Skeletal muscle tissue (tissue), 4 donors: ENCODE results near the gene CDK12. TPM values are rescaled to one million over a fixed set of nuclear protein-coding genes. Genes with fewer than 3 reads are reported as not detected.
A peak's percentile ranks its signal among the peaks of the same experiment; 100 is the strongest.

Experiments
- H3K27ac ChIP-seq: one replicate; pipeline ENCODE4 v1.7.0; 2013; ENCODE audit warnings: mild to moderate bottlenecking, low read depth, low read length, inconsistent platforms
- H3K27me3 ChIP-seq, 3 donors: one replicate each; pipeline ENCODE4 v1.7.0; 2013; ENCODE audit warnings: low read length in 3 of 3; ENCODE audit not compliant: control insufficient read depth in 3 of 3, insufficient read depth in 3 of 3
- H3K36me3 ChIP-seq, 3 donors: one replicate each; pipeline ENCODE4 v1.7.0; 2013; ENCODE audit warnings: low read length in 3 of 3; ENCODE audit not compliant: control insufficient read depth in 3 of 3, insufficient read depth in 3 of 3
- H3K4me1 ChIP-seq, 3 donors: one replicate each; pipeline ENCODE4 v1.7.0; 2013; ENCODE audit warnings: low read length in 3 of 3, mild to moderate bottlenecking in 3 of 3; ENCODE audit not compliant: control insufficient read depth in 3 of 3, insufficient read depth in 3 of 3
- H3K4me3 ChIP-seq, 3 donors: one replicate each; pipeline ENCODE4 v1.7.0; 2013; ENCODE audit warnings: low read length in 3 of 3
- H3K9ac ChIP-seq, 3 donors: one replicate each; pipeline ENCODE4 v1.7.0; 2013; ENCODE audit warnings: low read length in 3 of 3, mild to moderate bottlenecking in 3 of 3, moderate library complexity in 2 of 3, low read depth in 1 of 3
- H3K9me3 ChIP-seq, 3 donors: one replicate each; pipeline ENCODE4 v1.7.0; 2013; ENCODE audit warnings: low read length in 3 of 3; ENCODE audit not compliant: control insufficient read depth in 3 of 3
- total RNA-seq: library from RNA; depleted of rRNA; stranded (reverse); fragments of >200 nt; gene quantifications from one replicate; pipeline ENCODE4 v1.2.3, GENCODE V29; 2014
- donor health status: Osteomylitis.

The CDK12 gene
- total RNA-seq, 1 donor from 2014 or later, result 29.2 TPM

- Histone ChIP-seq H3K4me1 (peaks cover 4 to 10% (median 10%) of the 10 kb centered on the region in 3 donors), H3K27me3 (no peaks in the 10 kb centered on the region), H3K4me3 (peak overlapping the region; percentile 69 to 77 (median 72)), H3K27ac (peak overlapping the region; percentile 51), H3K9ac (peak overlapping the region; percentile 67 to 76 (median 76)), H3K36me3 (peaks cover 7 to 11% (median 10%) of the 10 kb centered on the region in 3 donors), H3K9me3 (peaks cover 0 to 2% (median 0%) of the 10 kb centered on the region in 3 donors)
Observed at GRCh38 chr17:39573447-39574298, 112.4 kb downstream of the CDK12 start.

DNA sequence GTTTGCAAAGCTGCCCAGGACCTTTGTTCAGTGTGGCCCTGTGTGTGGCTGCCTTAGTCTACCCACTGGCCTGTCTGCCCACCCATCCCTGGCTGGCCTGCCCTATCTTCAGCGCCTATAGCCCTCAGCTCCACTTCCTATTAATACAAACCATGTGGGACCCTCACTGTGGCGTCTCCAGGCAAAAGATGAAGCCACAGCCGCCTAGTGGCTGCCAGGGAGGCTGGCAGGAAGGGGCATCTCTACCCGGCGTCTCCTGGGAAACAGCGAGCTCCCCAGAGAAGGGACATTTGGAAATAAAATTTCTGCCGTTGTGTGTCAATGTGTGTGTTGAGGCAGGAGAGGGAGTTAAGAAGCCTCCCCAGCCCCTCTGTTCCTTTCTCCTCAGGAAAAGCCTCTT lies 114.9 kb downstream of the CDK12 start:
- Histone ChIP-seq H3K27ac (no peak overlapping the region), H3K9ac (no peak overlapping the region), H3K4me3 (no peak overlapping the region), H3K27me3 (no peaks in the 10 kb centered on the region), H3K36me3 (peaks cover 0 to 4% (median under 1%) of the 10 kb centered on the region in 3 donors), H3K9me3 (peaks cover 0 to under 1% (median 0%) of the 10 kb centered on the region in 3 donors), H3K4me1 (peaks cover 0 to 10% (median 8%) of the 10 kb centered on the region in 3 donors)

DNA sequence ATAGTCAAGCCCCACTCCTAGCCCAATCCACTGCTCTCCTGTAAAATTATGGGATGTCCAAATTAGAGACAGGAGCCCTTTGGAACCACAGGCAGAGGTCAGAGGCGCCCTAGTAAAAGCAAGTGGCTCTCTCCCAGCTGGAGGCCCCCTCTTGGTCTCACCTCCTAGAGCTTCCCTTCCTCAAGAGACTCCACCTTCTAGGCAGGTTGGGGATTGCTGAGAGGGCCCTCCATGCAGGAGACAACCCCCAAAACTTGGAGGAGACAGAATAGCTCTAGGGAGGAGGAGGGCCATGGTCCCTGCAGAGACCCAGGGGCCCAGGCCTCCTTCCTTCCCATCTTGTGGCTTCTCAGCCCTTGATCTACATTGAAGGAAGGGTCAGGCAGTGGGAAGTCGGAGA lies 117.0 kb downstream of the CDK12 start:
- Histone ChIP-seq H3K9ac (no peak overlapping the region), H3K27ac (no peak overlapping the region), H3K4me1 (peaks cover 0 to 6% (median 4%) of the 10 kb centered on the region in 3 donors), H3K9me3 (no peaks in the 10 kb centered on the region), H3K36me3 (no peaks in the 10 kb centered on the region), H3K4me3 (no peak overlapping the region), H3K27me3 (peaks cover 0 to 2% (median 0%) of the 10 kb centered on the region in 3 donors)

GRCh38 chr17:39579318-39580081 lies 118.2 kb downstream of the CDK12 start:
- Histone ChIP-seq H3K9me3 (no peaks in the 10 kb centered on the region), H3K27ac (no peak overlapping the region), H3K4me3 (no peak overlapping the region), H3K4me1 (no peaks in the 10 kb centered on the region), H3K27me3 (peaks cover 0 to 2% (median 0%) of the 10 kb centered on the region in 3 donors), H3K36me3 (no peaks in the 10 kb centered on the region), H3K9ac (no peak overlapping the region)

- Histone ChIP-seq H3K27ac (no peak overlapping the region), H3K9ac (no peak overlapping the region), H3K36me3 (no peaks in the 10 kb centered on the region), H3K4me1 (no peaks in the 10 kb centered on the region), H3K27me3 (peaks cover 0 to 2% (median 0%) of the 10 kb centered on the region in 3 donors), H3K4me3 (no peak overlapping the region), H3K9me3 (no peaks in the 10 kb centered on the region)
Observed at GRCh38 chr17:39580082-39580468, 118.8 kb downstream of the CDK12 start.

- Histone ChIP-seq H3K27ac (no peak overlapping the region), H3K4me3 (no peak overlapping the region), H3K9me3 (no peaks in the 10 kb centered on the region), H3K9ac (no peak overlapping the region), H3K27me3 (peaks cover 0 to 2% (median 0%) of the 10 kb centered on the region in 3 donors), H3K4me1 (no peaks in the 10 kb centered on the region), H3K36me3 (no peaks in the 10 kb centered on the region)
Observed at GRCh38 chr17:39581071-39581758, 119.9 kb downstream of the CDK12 start.

DNA sequence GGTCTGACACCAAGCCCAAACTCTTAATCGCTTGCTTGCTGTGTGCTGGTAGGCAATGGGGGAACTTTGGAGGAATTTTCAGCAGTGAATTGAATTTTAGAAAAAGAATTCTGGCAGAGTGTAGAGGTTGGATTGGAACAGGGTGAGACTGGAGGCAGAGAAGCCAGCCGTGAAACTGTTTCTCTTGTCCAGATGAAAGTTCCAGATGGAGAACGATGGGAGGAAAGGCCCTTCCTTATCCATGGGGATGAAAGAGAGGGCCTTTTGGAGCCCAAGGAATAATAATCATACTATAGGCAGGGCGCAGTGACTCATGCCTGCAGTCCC lies 120.4 kb downstream of the CDK12 start:
- Histone ChIP-seq H3K27me3 (peaks cover 0 to 2% (median 0%) of the 10 kb centered on the region in 3 donors), H3K4me3 (no peak overlapping the region), H3K27ac (no peak overlapping the region), H3K36me3 (no peaks in the 10 kb centered on the region), H3K4me1 (no peaks in the 10 kb centered on the region), H3K9ac (no peak overlapping the region), H3K9me3 (no peaks in the 10 kb centered on the region)

GRCh38 chr17:39582658-39583057 lies 121.4 kb downstream of the CDK12 start:
- Histone ChIP-seq H3K4me1 (no peaks in the 10 kb centered on the region), H3K9me3 (no peaks in the 10 kb centered on the region), H3K9ac (no peak overlapping the region), H3K36me3 (no peaks in the 10 kb centered on the region), H3K4me3 (no peak overlapping the region), H3K27me3 (peaks cover 0 to 2% (median 0%) of the 10 kb centered on the region in 3 donors), H3K27ac (no peak overlapping the region)
